ENCODE measurements around the gene ERBB3. TPM values are rescaled to one million over a fixed set of nuclear protein-coding genes. Genes with fewer than 3 reads are reported as not detected.
A peak's percentile ranks its signal among the peaks of the same experiment; 100 is the strongest.

ERBB3 gene
- total RNA-seq, 4 donors from 2014 or later = 17.3 to 41.1 (median 22.3) TPM

DNA sequence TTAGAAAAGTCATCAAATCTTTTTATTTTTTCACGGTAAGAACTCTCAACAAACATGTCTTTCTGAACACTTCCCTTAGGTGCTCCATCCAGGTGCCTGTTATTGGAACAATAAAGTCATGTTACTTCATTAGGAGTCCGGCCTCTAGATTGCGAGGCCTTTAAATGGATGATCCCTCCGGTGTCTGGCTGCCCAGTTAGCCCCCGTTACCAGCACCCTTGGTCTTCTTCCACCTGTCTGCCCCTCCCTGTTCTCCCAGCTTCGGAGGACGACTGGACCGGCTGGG lies 23.8 kb downstream of the ERBB3 start:
- peaks cover 0 to 23% of the 10 kb centered on the region in 2 donors for H3K36me3 ChIP-seq
- H3K4me3 ChIP-seq = peak overlapping the region; percentile 88 to 92
- WGBS, 2 donors (ENCODE audit: low coverage in 1 of 2) = 0 to 3% methylated on average over 4 to 5 of the region's 8 CpGs
- no peak for ATAC-seq
- H3K4me1 ChIP-seq = peaks cover 6 to 37% (median 20%) of the 10 kb centered on the region in 3 donors
- TF ChIP-seq, protein P1, sequence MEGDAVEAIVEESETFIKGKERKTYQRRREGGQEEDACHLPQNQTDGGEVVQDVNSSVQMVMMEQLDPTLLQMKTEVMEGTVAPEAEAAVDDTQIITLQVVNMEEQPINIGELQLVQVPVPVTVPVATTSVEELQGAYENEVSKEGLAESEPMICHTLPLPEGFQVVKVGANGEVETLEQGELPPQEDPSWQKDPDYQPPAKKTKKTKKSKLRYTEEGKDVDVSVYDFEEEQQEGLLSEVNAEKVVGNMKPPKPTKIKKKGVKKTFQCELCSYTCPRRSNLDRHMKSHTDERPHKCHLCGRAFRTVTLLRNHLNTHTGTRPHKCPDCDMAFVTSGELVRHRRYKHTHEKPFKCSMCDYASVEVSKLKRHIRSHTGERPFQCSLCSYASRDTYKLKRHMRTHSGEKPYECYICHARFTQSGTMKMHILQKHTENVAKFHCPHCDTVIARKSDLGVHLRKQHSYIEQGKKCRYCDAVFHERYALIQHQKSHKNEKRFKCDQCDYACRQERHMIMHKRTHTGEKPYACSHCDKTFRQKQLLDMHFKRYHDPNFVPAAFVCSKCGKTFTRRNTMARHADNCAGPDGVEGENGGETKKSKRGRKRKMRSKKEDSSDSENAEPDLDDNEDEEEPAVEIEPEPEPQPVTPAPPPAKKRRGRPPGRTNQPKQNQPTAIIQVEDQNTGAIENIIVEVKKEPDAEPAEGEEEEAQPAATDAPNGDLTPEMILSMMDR (IDR thresholded peaks at IDR 0.05) = no peak
- TF ChIP-seq EP300 (IDR thresholded peaks at IDR 0.05) (no peak), POLR2A (IDR thresholded peaks at IDR 0.05) (no peak), POLR2AphosphoS5 (IDR thresholded peaks at IDR 0.05) (no peak)
- no peaks in the 10 kb centered on the region for H3K9me3 ChIP-seq
- no peaks in the 10 kb centered on the region for H3K27me3 ChIP-seq
- H3K27ac ChIP-seq = peak overlapping the region; percentile 86 to 95 (median 94)

GRCh38 chr12:56104109-56104814 lies 24.3 kb downstream of the ERBB3 start, which contains the start of gene PA2G4:
PA2G4 (plus strand) TSS chr12:56104559; CDS start chr12:56104738, 179 bp downstream.
- H3K36me3 ChIP-seq = peaks cover 0 to 28% of the 10 kb centered on the region in 2 donors
- H3K4me1 ChIP-seq = peaks cover 6 to 37% (median 20%) of the 10 kb centered on the region in 3 donors
- H3K27ac ChIP-seq = peak within 1 kb of the TSS; percentile 86 to 95 (median 94)
- peak; percentile 99 for ATAC-seq
- no peaks in the 10 kb centered on the region for H3K9me3 ChIP-seq
- no peaks in the 10 kb centered on the region for H3K27me3 ChIP-seq
- peak within 1 kb of the TSS; percentile 88 to 92 for H3K4me3 ChIP-seq
- TF ChIP-seq POLR2AphosphoS5 (IDR thresholded peaks at IDR 0.05) = peak; percentile 89
- no peak for TF ChIP-seq EP300 (IDR thresholded peaks at IDR 0.05)
- TF ChIP-seq, protein P1 (IDR thresholded peaks at IDR 0.05) = peak in 1 of 4 experiments; percentile 28
- TF ChIP-seq POLR2A (IDR thresholded peaks at IDR 0.05) = peak; percentile 60 to 68
- 0% methylated on average over 7 to 14 of the region's 60 CpGs for WGBS, 2 donors (ENCODE audit: low coverage in 1 of 2)

- Histone ChIP-seq H3K4me3 (peak overlapping the region; percentile 88 to 92), H3K36me3 (peaks cover under 1 to 36% of the 10 kb centered on the region in 2 donors), H3K9me3 (no peaks in the 10 kb centered on the region), H3K27ac (peak overlapping the region; percentile 51 to 95 (median 89)), H3K27me3 (no peaks in the 10 kb centered on the region), H3K4me1 (peaks cover 6 to 37% (median 20%) of the 10 kb centered on the region in 3 donors)
- ATAC-seq = peak; percentile 9
- no peak for TF ChIP-seq POLR2AphosphoS5 (IDR thresholded peaks at IDR 0.05)
- TF ChIP-seq, protein P1 (IDR thresholded peaks at IDR 0.05) = no peak
- 0 to 1% methylated on average over 17 to 34 of the region's 40 CpGs for WGBS, 2 donors (ENCODE audit: low coverage in 1 of 2)
These were observed 25.0 kb downstream of the ERBB3 start for GRCh38 chr12:56104815-56105608.

DNA sequence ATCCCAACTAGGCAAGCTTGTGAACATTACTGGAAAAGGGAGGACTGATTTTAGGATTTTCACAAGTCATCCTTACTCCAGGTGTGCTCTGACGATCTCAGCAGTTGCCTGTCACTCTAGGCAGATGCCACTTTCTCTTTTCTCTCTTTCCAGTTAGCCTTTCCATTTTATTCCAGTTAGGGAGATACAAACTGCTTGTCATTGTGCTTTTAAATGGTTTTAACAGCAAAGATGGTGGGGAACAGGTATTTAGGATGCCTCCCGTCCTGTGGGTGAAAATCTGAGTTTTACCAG lies 25.6 kb downstream of the ERBB3 start:
- no peak for TF ChIP-seq POLR2A (IDR thresholded peaks at IDR 0.05)
- TF ChIP-seq POLR2AphosphoS5 (IDR thresholded peaks at IDR 0.05) = no peak
- TF ChIP-seq EP300 (IDR thresholded peaks at IDR 0.05) = no peak
- TF ChIP-seq, protein P1 (IDR thresholded peaks at IDR 0.05) = no peak
- peaks cover 6 to 37% (median 20%) of the 10 kb centered on the region in 3 donors for H3K4me1 ChIP-seq
- H3K27me3 ChIP-seq = no peaks in the 10 kb centered on the region
- H3K4me3 ChIP-seq = peak overlapping the region; percentile 88 to 92
- no peak for ATAC-seq
- WGBS, 2 donors (ENCODE audit: low coverage in 1 of 2) = 22 to 42% methylated on average over 2 of the region's 2 CpGs
- H3K36me3 ChIP-seq = peaks cover 6 to 41% of the 10 kb centered on the region in 2 donors
- H3K27ac ChIP-seq = peak overlapping the region in 1 of 4 donors; percentile 86
- H3K9me3 ChIP-seq = no peaks in the 10 kb centered on the region
